ENCODE data around the gene CPEB4. TPM values are rescaled to one million over a fixed set of nuclear protein-coding genes. Genes with fewer than 3 reads are reported as not detected.

CPEB4 gene
- total and polyA plus RNA-seq, 9 of the 15 experiments (the other 6 are each of a cell fraction or from before 2014, with no cell fraction given) = 7.4 to 21.3 (median 12.4) TPM

DNA sequence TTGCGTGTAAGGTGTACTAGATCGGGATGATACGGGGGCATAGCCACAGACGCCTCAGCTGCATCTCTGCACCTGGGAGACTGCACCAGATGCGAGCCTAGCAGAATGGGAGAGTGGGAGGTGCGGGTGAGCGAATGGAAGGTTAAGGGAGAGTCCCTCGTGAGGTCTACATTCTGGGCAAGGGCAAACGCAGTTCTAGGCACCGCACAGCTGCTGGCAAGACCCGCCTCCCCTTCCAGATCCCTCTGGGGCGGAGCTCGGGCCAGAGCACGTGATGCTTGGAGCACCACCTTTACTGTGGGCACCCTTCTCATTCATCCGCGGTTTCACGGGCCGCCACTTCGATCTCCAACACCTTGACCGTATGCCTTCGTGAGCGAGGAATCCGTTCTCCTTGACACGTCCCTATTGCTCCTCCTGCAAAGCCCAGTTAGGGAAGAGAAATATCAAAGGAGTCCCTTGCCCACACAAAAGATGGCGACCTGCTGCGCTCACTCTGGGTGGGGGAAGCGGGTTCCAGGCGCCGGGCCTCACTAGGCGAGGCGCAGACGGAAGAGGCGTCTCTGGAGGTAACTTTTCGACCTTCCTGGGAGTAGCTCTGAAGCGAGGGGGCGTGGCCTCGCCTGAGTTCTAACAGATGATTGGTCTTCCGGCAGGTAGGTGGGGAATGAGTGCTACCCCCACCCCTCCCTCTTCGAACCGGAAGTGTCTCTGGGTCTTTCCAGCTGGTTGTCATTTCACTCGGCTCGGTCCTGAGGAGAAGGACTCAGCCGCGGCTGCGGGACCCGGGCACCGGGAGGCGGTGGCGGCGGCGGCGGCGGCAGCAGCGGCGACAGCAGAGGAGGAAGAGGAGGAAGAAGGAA lies at the start of gene CPEB4 (continued):
- TF ChIP-seq, protein P1, sequence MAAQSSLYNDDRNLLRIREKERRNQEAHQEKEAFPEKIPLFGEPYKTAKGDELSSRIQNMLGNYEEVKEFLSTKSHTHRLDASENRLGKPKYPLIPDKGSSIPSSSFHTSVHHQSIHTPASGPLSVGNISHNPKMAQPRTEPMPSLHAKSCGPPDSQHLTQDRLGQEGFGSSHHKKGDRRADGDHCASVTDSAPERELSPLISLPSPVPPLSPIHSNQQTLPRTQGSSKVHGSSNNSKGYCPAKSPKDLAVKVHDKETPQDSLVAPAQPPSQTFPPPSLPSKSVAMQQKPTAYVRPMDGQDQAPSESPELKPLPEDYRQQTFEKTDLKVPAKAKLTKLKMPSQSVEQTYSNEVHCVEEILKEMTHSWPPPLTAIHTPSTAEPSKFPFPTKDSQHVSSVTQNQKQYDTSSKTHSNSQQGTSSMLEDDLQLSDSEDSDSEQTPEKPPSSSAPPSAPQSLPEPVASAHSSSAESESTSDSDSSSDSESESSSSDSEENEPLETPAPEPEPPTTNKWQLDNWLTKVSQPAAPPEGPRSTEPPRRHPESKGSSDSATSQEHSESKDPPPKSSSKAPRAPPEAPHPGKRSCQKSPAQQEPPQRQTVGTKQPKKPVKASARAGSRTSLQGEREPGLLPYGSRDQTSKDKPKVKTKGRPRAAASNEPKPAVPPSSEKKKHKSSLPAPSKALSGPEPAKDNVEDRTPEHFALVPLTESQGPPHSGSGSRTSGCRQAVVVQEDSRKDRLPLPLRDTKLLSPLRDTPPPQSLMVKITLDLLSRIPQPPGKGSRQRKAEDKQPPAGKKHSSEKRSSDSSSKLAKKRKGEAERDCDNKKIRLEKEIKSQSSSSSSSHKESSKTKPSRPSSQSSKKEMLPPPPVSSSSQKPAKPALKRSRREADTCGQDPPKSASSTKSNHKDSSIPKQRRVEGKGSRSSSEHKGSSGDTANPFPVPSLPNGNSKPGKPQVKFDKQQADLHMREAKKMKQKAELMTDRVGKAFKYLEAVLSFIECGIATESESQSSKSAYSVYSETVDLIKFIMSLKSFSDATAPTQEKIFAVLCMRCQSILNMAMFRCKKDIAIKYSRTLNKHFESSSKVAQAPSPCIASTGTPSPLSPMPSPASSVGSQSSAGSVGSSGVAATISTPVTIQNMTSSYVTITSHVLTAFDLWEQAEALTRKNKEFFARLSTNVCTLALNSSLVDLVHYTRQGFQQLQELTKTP (IDR thresholded peaks at IDR 0.05; ENCODE audit: low read depth in 1 of 2, partially characterized antibody in 2 of 2) = peak in 1 of 2 experiments; percentile 22
- TF ChIP-seq, protein P2, sequence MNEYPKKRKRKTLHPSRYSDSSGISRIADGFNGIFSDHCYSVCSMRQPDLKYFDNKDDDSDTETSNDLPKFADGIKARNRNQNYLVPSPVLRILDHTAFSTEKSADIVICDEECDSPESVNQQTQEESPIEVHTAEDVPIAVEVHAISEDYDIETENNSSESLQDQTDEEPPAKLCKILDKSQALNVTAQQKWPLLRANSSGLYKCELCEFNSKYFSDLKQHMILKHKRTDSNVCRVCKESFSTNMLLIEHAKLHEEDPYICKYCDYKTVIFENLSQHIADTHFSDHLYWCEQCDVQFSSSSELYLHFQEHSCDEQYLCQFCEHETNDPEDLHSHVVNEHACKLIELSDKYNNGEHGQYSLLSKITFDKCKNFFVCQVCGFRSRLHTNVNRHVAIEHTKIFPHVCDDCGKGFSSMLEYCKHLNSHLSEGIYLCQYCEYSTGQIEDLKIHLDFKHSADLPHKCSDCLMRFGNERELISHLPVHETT (CRISPR knock-in tag; conservative IDR thresholded peaks at IDR 0.05 in 1 of 2, IDR thresholded peaks at IDR 0.05 in 1 of 2) = peak in 1 of 2 experiments; percentile 76; a peak in 2 of 4 replicates
- TF ChIP-seq, protein P3, sequence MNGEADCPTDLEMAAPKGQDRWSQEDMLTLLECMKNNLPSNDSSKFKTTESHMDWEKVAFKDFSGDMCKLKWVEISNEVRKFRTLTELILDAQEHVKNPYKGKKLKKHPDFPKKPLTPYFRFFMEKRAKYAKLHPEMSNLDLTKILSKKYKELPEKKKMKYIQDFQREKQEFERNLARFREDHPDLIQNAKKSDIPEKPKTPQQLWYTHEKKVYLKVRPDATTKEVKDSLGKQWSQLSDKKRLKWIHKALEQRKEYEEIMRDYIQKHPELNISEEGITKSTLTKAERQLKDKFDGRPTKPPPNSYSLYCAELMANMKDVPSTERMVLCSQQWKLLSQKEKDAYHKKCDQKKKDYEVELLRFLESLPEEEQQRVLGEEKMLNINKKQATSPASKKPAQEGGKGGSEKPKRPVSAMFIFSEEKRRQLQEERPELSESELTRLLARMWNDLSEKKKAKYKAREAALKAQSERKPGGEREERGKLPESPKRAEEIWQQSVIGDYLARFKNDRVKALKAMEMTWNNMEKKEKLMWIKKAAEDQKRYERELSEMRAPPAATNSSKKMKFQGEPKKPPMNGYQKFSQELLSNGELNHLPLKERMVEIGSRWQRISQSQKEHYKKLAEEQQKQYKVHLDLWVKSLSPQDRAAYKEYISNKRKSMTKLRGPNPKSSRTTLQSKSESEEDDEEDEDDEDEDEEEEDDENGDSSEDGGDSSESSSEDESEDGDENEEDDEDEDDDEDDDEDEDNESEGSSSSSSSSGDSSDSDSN (IDR thresholded peaks at IDR 0.05; ENCODE audit: borderline replicate concordance in 1 of 2, low read depth in 2 of 2, low read length in 2 of 2) = peak; percentile 91 to 94
- no peak for TF ChIP-seq ZNF324 (CRISPR knock-in tag; IDR thresholded peaks at IDR 0.05)
- TF ChIP-seq SIN3B (IDR thresholded peaks at IDR 0.05; ENCODE audit: low read depth) = peak; percentile 24; the same call in 1 of the 2 replicates
- TF ChIP-seq TRIM28 (IDR thresholded peaks at IDR 0.05) = 0 out of 2 replicates have a peak, but pooled peaks have one; percentile 18
- TF ChIP-seq E2F6 (IDR thresholded peaks at IDR 0.05; ENCODE audit: borderline replicate concordance in 1 of 2, extremely low read depth in 1 of 2, insufficient read depth in 1 of 2, insufficient read length in 1 of 2, low read depth in 1 of 2, low read length in 1 of 2, poor library complexity in 1 of 2, severe bottlenecking in 1 of 2) = peak; percentile 57 to 59
- TF ChIP-seq HCFC1 (IDR thresholded peaks at IDR 0.05; ENCODE audit: low read depth, low read length) = peak; percentile 94
- TF ChIP-seq JUN (IDR thresholded peaks at IDR 0.05; ENCODE audit: borderline replicate concordance, low read depth, low read length) = 0 out of 2 replicates have a peak, but pooled peaks have one; percentile 11
- TF ChIP-seq JUN (CRISPR knock-in tag; IDR thresholded peaks at IDR 0.05; ENCODE audit: borderline replicate concordance) = peak; percentile 33; the same call in 1 of the 2 replicates
- TF ChIP-seq ZNF140 (CRISPR knock-in tag; IDR thresholded peaks at IDR 0.05) = no peak
- peak; percentile 94 for TF ChIP-seq TAF7 (tag; IDR thresholded peaks at IDR 0.05)
- TF ChIP-seq DIDO1 (tag; IDR thresholded peaks at IDR 0.05; ENCODE audit: low read depth) = peak; percentile 97
- TF ChIP-seq PHF20 (IDR thresholded peaks at IDR 0.05; ENCODE audit: partially characterized antibody) = no peak
